HEK293 (cell line): ENCODE results near the gene AGAP1.

ENCODE experiments used
- CTCF ChIA-PET: fragments of 350-600 bp; formaldehyde crosslinking; extraction: SDS; loops from one replicate; lab custom pipeline; 2021; ENCODE audit warnings: antibody characterized with exemption; lab: Yijun Ruan, JAX
- POLR2A ChIA-PET: fragments of 300-600 bp; formaldehyde crosslinking; extraction: SDS; loops from one replicate; lab custom pipeline; 2020; ENCODE audit warnings: antibody characterized with exemption, inconsistent platforms; lab: Yijun Ruan, JAX
- H3K27ac ChIP-seq: fragments of 200-500 bp; sonication (Bioruptor generic); 2 replicates; pipeline ENCODE4 v1.5.1; 2014; ENCODE audit warnings: low read depth, low read length, control low read depth, inconsistent platforms; ENCODE audit errors: extremely low read depth
- H3K36me3 ChIP-seq, 2 experiments: fragments of 200-500 bp in 1 of 2; sonication (Bioruptor generic) in 1 of 2; 1 replicate in 1 of 2; 2 replicates in 1 of 2; pipeline ENCODE4 v1.5.1; 2014 to 2017; ENCODE audit warnings: inconsistent platforms in 2 of 2, low read length in 2 of 2; ENCODE audit not compliant: control insufficient read depth in 2 of 2, insufficient read depth in 1 of 2
- H3K4me1 ChIP-seq: fragments of 200-500 bp; sonication (Bioruptor generic); 2 replicates; pipeline ENCODE4 v1.5.1; 2014; ENCODE audit warnings: mild to moderate bottlenecking, low read length, inconsistent platforms; ENCODE audit not compliant: control insufficient read depth, insufficient read depth
- H3K4me3 ChIP-seq: 2 replicates; pipeline ENCODE4 v1.5.1; 2011; ENCODE audit warnings: low read depth, mild to moderate bottlenecking, control low read depth, low read length, moderate library complexity
- H3K9me3 ChIP-seq: fragments of 200-500 bp; sonication (Bioruptor generic); 2 replicates; pipeline ENCODE4 v1.5.1; 2014; ENCODE audit warnings: low read depth, low read length, inconsistent platforms; ENCODE audit not compliant: control insufficient read depth, insufficient read depth
- BCL11B ChIP-seq: fragments of 450-650 bp; formaldehyde crosslinking; IDR thresholded peaks from 2 replicates; pipeline ENCODE4 v1.5.1; 2016; ENCODE audit warnings: low read depth, missing biosample characterization, missing genetic modification characterization
- GLI2 ChIP-seq: fragments of 450-650 bp; formaldehyde crosslinking; IDR thresholded peaks from 2 replicates; pipeline ENCODE4; 2017; ENCODE audit warnings: missing biosample characterization, missing genetic modification characterization, low read depth, borderline replicate concordance
- HOXA7 ChIP-seq: sonication (generic); formaldehyde crosslinking; IDR thresholded peaks from 2 replicates; pipeline ENCODE4 v1.8.1; 2022; ENCODE audit warnings: missing genetic modification reagents, borderline replicate concordance
- KLF10 ChIP-seq: fragments of 450-650 bp; IDR thresholded peaks from 2 replicates; pipeline ENCODE4 v1.5.1; 2018; ENCODE audit warnings: missing biosample characterization, mild to moderate bottlenecking, missing genetic modification characterization
- MEIS1 ChIP-seq: sonication (generic); formaldehyde crosslinking; IDR thresholded peaks from 2 replicates; pipeline ENCODE4 v1.8.1; 2022; ENCODE audit warnings: missing genetic modification reagents, mild to moderate bottlenecking, borderline replicate concordance
- PRDM10 ChIP-seq: fragments of 450-650 bp; formaldehyde crosslinking; IDR thresholded peaks from 2 replicates; pipeline ENCODE4 v1.5.1; 2016; ENCODE audit warnings: missing biosample characterization, missing genetic modification characterization
- RBAK ChIP-seq: fragments of 450-650 bp; formaldehyde crosslinking; IDR thresholded peaks from 2 replicates; pipeline ENCODE4 v1.5.1; 2016; ENCODE audit warnings: missing biosample characterization, missing genetic modification characterization
- SCRT1 ChIP-seq: fragments of 450-650 bp; formaldehyde crosslinking; IDR thresholded peaks from 2 replicates; pipeline ENCODE4 v1.5.1; 2016; ENCODE audit warnings: missing biosample characterization, missing genetic modification characterization, borderline replicate concordance
- SP7 ChIP-seq: fragments of 450-650 bp; formaldehyde crosslinking; IDR thresholded peaks from 2 replicates; pipeline ENCODE4 v1.5.1; 2016; ENCODE audit warnings: missing biosample characterization, missing genetic modification characterization
- ZBTB20 ChIP-seq: fragments of 450-650 bp; formaldehyde crosslinking; IDR thresholded peaks from 2 replicates; pipeline ENCODE4 v1.5.1; 2016; ENCODE audit warnings: missing biosample characterization, missing genetic modification characterization
- ZNF112 ChIP-seq: fragments of 450-650 bp; formaldehyde crosslinking; IDR thresholded peaks from 2 replicates; pipeline ENCODE4 v1.5.0; 2017; ENCODE audit warnings: missing biosample characterization, missing genetic modification characterization
- ZNF121 ChIP-seq: fragments of 450-650 bp; formaldehyde crosslinking; IDR thresholded peaks from 2 replicates; pipeline ENCODE4 v1.5.1; 2016; ENCODE audit warnings: missing biosample characterization, missing genetic modification characterization
- ZNF354C ChIP-seq: fragments of 450-650 bp; formaldehyde crosslinking; IDR thresholded peaks from 2 replicates; pipeline ENCODE4 v1.5.1; 2016; ENCODE audit warnings: missing biosample characterization, missing genetic modification characterization, low read depth, borderline replicate concordance
- ZNF513 ChIP-seq: fragments of 450-650 bp; IDR thresholded peaks from 2 replicates; pipeline ENCODE4 v1.5.1; 2018; ENCODE audit warnings: missing biosample characterization, missing genetic modification characterization
- ZNF654 ChIP-seq: fragments of 450-650 bp; formaldehyde crosslinking; IDR thresholded peaks from 2 replicates; pipeline ENCODE4 v1.5.1; 2016; ENCODE audit warnings: low read depth, missing biosample characterization, missing genetic modification characterization
- ZNF670 ChIP-seq: fragments of 450-650 bp; formaldehyde crosslinking; IDR thresholded peaks from 2 replicates; pipeline ENCODE4 v1.5.1; 2016; ENCODE audit warnings: missing biosample characterization, missing genetic modification characterization, low read depth
- TF ChIP-seq, protein P1 (sequence below): fragments of 450-650 bp; formaldehyde crosslinking; IDR thresholded peaks from 2 replicates; pipeline ENCODE4 v1.5.1; 2016; ENCODE audit warnings: missing biosample characterization, missing genetic modification characterization, borderline replicate concordance
- TF ChIP-seq, protein P2 (sequence below): fragments of 450-650 bp; formaldehyde crosslinking; IDR thresholded peaks from 2 replicates; pipeline ENCODE4 v1.5.1; 2016; ENCODE audit warnings: missing biosample characterization, missing genetic modification characterization, low read depth
- TF ChIP-seq, protein P3 (sequence below): fragments of 450-650 bp; formaldehyde crosslinking; IDR thresholded peaks from 2 replicates; pipeline ENCODE4 v1.5.1; 2016; ENCODE audit warnings: missing biosample characterization, missing genetic modification characterization

AGAP1 gene

DNA sequence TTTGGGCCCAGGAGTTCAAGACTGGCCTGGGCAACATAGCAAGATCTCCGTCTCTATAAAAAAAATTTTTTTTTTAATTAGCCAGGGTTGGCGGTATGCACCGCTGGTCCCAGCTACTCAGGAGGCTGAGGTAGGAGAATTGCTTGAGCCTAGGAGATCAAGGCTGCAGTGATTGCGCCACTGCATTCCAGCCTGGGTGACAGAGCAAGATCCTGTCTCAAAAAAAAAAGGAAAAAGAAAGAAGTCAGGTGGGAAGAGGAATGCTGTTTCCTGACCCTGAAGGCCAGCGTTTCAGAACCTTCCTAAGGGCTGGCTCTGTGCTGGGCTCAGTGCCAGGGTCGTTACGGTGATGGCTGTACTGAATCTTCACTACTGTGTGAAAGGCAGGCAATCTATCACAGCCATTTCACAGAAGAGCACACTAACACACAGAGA is 35.0 kb upstream of the AGAP1 start:
- POLR2A ChIA-PET = no interaction called here

More for the DNA sequence above, 35.0 kb upstream of the AGAP1 start:
- Histone ChIP-seq H3K36me3 (no peaks in the 10 kb centered on the region), H3K4me3 (no peak overlapping the region), H3K4me1 (no peaks in the 10 kb centered on the region), H3K27ac (no peak overlapping the region), H3K9me3 (no peaks in the 10 kb centered on the region)
- TF ChIP-seq KLF10 = no peak
- no peak for TF ChIP-seq SCRT1 (tag by site-specific recombination)
- no peak for TF ChIP-seq ZNF654 (tag by site-specific recombination)
- no peak for TF ChIP-seq ZBTB20
- TF ChIP-seq ZNF670 (tag by site-specific recombination) = no peak
- TF ChIP-seq ZNF112 = no peak
- no peak for TF ChIP-seq GLI2 (tag by site-specific recombination)
- no peak for TF ChIP-seq MEIS1 (CRISPR knock-in tag)
- TF ChIP-seq, protein P1, sequence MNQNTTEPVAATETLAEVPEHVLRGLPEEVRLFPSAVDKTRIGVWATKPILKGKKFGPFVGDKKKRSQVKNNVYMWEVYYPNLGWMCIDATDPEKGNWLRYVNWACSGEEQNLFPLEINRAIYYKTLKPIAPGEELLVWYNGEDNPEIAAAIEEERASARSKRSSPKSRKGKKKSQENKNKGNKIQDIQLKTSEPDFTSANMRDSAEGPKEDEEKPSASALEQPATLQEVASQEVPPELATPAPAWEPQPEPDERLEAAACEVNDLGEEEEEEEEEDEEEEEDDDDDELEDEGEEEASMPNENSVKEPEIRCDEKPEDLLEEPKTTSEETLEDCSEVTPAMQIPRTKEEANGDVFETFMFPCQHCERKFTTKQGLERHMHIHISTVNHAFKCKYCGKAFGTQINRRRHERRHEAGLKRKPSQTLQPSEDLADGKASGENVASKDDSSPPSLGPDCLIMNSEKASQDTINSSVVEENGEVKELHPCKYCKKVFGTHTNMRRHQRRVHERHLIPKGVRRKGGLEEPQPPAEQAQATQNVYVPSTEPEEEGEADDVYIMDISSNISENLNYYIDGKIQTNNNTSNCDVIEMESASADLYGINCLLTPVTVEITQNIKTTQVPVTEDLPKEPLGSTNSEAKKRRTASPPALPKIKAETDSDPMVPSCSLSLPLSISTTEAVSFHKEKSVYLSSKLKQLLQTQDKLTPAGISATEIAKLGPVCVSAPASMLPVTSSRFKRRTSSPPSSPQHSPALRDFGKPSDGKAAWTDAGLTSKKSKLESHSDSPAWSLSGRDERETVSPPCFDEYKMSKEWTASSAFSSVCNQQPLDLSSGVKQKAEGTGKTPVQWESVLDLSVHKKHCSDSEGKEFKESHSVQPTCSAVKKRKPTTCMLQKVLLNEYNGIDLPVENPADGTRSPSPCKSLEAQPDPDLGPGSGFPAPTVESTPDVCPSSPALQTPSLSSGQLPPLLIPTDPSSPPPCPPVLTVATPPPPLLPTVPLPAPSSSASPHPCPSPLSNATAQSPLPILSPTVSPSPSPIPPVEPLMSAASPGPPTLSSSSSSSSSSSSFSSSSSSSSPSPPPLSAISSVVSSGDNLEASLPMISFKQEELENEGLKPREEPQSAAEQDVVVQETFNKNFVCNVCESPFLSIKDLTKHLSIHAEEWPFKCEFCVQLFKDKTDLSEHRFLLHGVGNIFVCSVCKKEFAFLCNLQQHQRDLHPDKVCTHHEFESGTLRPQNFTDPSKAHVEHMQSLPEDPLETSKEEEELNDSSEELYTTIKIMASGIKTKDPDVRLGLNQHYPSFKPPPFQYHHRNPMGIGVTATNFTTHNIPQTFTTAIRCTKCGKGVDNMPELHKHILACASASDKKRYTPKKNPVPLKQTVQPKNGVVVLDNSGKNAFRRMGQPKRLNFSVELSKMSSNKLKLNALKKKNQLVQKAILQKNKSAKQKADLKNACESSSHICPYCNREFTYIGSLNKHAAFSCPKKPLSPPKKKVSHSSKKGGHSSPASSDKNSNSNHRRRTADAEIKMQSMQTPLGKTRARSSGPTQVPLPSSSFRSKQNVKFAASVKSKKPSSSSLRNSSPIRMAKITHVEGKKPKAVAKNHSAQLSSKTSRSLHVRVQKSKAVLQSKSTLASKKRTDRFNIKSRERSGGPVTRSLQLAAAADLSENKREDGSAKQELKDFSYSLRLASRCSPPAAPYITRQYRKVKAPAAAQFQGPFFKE (tag by site-specific recombination) = no peak
- TF ChIP-seq ZNF513 (tag by site-specific recombination) = no peak
- TF ChIP-seq, protein P2, sequence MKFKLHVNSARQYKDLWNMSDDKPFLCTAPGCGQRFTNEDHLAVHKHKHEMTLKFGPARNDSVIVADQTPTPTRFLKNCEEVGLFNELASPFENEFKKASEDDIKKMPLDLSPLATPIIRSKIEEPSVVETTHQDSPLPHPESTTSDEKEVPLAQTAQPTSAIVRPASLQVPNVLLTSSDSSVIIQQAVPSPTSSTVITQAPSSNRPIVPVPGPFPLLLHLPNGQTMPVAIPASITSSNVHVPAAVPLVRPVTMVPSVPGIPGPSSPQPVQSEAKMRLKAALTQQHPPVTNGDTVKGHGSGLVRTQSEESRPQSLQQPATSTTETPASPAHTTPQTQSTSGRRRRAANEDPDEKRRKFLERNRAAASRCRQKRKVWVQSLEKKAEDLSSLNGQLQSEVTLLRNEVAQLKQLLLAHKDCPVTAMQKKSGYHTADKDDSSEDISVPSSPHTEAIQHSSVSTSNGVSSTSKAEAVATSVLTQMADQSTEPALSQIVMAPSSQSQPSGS (tag by site-specific recombination) = no peak
- TF ChIP-seq, protein P3, sequence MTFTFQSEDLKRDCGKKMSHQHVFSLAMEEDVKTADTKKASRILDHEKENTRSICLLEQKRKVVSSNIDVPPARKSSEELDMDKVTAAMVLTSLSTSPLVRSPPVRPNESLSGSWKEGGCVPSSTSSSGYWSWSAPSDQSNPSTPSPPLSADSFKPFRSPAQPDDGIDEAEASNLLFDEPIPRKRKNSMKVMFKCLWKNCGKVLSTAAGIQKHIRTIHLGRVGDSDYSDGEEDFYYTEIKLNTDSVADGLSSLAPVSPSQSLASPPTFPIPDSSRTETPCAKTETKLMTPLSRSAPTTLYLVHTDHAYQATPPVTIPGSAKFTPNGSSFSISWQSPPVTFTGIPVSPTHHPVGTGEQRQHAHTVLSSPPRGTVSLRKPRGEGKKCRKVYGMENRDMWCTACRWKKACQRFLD (tag by site-specific recombination) = no peak
- no peak for TF ChIP-seq SP7
- no peak for TF ChIP-seq PRDM10 (tag by site-specific recombination)
- no peak for TF ChIP-seq ZNF354C (tag by site-specific recombination)
- no peak for TF ChIP-seq HOXA7
- TF ChIP-seq RBAK = no peak
- no peak for TF ChIP-seq BCL11B (tag by site-specific recombination)
- TF ChIP-seq ZNF121 (tag by site-specific recombination) = no peak
- CTCF ChIA-PET = interaction anchor here (0.6 to 0.7 kb wide), 3 partner anchors 100 to 309 kb away, joined by 3 read pairs; no protein-coding TSS in a partner anchor
